Stimulated activated CD4-positive, alpha-beta T cell treated with anti-CD3 and anti-CD28 coated beads, Interleukin-1b, Interleukin-23, amount 100 ng/mL, for 4 hours (primary cell): Measurements from ENCODE around the gene C5orf63.
"Not testable (repeated sequence)": the region's sequence is repeated elsewhere in the genome, so short reads cannot be mapped to it uniquely, and the experiment has no call there.

ENCODE experiments used
- DNase-seq, 2 donors: peaks; one replicate each; pipeline ENCODE4 v3.0.0-alpha.2; 2020; ENCODE audit warnings: low read depth in 2 of 2

C5orf63 gene

DNA sequence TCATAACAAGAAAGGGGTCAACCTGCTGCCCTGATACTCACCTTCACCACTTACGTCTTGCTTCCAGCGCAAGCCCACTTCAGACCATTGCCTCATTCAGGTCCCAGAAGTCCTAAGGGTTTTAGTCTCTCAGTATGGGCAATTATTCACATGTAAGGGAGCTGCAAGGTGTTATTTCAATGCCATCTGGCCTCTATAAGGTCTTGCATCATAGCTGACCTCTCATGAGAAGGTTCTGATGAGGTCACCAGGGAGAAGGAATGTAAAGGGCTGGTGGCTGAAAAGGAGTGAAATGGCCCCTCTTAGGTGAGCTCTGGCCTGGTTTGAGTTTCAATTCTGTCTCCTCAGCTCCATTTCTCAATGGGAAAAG is 41.5 kb downstream of the C5orf63 start:
- no peak for DNase-seq

DNA sequence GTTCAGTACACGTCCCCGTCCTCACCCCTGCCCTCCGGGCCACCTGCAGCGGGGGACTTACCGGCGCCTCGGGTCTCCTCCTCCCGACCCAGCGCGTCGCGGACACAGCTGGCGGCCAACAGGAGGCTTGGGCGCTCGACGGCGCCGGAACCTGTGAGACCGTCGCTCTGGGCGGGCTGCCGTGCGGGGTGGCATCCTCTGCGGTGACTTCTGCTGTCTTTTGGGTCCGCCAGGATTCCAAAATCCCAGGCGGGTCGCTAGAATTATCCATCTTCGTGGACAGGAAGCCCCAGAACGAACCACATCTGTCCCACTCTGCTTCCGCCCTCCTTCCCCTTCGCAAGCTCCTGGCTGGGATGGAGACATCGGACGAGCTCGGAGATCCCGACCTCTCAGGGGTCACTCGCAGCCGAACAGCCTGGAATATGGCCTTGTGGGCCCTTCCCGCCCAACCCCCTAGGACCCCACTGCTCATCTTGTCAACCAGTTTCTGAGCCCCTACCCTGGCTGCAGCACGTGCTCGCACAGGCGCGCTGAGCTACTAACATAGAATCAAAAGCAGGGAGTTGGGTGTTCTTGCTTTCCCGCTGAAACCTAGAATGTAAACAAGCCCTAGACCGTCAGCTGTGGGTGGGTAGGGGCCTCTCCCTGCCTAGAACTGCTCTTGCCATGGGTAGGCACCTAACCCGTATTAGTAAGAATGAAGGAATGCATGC is 42.0 kb downstream of the C5orf63 start:
- DNase-seq: no peak

DNA sequence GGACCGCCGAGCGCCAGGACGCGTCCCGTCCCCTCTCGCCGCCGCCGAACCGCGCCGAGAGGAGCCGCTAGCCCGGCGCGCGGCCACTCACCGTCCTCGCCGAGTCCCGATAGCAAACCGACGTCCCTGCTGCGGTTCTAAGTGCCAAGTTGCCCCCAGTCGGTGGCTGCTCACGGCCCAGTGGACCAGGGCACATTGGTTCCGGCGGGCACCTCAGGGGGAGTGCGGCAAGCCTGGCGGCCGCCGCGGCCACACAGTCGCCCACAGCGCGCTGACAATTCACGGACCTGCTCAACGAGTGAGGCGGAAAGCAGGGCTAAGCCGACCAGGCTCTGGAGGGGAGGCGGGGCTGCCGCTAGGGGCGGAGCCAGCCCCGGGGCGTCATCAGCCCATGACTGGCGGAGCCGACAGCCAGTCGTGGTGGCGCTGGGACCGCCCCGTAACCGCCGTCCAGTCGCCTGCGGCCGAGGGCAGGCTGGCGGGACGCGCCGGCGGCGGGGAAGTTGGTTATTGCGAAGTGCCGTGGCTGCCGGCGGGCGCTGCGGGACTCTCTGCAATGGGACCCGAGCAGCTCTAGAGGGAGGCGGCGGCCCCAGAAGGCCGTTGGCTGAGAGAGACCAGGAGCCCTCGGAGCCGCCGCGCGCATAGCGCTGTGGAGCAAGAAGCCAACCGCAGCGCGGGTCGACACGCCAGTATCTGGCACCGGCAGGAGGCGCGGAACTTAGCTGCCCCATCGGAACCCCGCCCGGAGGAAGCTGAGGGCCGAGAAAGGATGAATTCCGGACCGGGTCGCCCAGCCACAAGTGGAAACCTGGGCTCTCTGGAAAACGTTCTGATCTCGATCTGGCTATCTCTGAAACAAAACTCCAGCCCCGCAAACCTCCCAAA is 42.8 kb downstream of the C5orf63 start, which contains the start of gene MARCHF3:
Gene MARCHF3, minus strand, starts transcription at position 300 of the 888 bp plus-strand sequence. CDS start 112,387 bp downstream, outside the sequence.
- DNase-seq: peak; percentile 78 to 92

DNA sequence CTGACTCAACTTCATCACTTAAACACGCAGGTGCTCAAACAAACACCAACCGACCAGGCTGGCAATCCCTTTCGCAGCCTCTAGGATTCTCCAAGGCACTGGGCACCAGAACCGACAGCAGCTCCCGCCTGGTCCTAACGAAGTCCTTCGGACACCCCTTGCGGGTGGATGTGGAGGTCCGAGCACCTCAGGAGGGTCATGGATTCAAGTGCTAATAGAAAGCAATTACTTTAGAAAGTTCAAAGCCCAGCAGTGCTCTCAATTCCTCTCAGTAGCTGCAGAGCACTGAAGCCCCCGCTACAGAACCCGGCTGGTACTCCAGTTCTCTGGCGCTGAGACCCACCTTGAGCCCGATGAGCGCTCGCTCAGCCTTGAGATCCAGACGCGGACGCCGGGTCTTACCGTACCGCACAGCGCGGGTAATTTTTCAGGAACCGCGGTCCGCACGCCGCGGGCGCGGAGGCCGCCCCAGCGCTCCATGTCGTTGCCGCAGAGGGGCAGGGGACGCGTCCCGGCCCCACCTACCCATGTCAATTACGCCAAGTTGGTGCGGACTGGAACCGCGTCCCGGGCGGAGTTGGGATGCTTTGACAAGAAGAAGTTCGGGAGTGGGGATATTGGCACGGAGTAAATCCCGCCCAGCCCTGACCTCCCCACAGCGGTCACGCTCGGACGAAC is 43.6 kb downstream of the C5orf63 start:
- peak; percentile 25 to 34 for DNase-seq

DNA sequence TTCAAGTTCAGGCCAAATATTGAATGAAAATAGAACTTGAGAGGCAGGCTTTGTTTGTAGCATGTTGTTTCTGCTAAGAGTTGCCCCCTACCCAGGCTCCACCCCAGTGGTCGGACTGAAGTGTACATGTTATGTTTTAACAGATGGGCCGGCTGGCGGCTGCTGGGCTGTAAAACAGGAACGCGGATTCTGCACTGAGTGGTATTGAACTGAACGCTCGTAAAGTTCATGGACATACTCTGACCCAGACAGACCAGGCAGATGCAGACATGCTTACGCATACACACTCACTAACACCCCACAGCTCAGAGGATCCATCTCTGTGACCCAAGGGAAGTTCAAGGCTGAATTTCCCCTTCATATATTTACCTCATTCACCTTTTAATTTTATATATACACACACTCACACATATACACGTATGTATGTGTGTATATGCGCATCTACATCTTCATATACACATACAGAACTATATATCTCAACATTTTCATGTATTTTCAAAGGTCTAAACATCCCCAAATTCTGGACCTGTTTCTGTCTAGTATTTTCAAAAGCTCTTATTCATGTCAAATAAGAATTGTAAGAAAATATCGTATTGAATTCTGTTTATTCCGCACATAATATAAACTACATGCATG is 44.4 kb downstream of the C5orf63 start:
- DNase-seq: no peak

DNA sequence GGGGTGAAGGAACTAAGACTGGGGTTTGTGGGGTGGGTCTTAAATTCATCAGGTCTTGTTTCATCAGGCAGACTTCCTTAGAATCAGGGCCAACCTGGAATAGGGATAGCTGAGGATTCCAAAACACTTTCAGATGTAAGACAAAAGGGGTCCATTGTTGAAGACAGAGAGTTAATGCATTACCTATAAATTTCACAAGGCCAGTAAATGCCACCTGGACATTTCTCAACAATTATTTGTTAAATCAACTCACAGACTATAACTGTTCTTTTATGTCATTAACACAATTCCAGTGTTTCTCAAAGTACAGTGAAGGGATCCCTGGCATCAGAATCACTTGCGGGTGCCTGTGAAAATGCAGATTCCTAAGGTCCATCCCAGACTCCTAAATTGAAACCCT is 45.8 kb downstream of the C5orf63 start:
- no peak for DNase-seq

DNA sequence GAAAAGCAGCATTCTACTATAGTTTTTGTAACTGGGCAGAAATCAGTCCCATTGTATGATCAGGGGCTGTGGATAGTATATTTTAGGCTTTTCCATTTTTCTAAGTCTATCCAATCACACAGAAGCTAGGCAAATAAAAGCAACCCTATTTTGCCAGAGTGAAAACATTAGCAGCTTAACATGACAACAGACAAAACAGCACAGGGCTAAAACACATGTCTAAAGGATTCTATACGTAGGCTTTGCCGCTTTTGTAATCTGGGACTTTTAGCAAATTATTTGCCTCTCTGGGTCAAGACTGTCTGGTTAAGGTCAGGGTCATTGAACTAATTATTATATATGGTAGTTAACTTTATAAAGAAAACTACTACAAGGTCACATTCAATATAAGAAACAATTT is 47.1 kb downstream of the C5orf63 start:
- DNase-seq: no peak

DNA sequence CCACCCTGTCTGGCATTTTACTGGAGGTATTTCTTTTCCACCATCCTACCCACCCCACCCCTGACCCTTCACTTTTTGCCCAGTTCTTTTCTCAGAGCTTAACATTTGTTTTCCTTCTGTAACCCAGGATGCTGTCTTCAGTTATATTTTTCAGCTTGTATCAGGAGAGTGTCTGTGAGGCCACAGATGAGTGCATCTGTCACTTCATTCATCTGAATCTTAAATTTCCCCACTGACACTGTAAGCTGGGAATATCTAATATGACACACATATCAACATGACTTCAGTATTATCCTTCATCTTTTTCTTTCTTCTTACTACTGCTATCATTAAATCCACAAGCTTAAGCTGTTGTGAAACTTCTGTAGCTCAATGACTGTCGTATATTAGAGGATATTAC is 47.8 kb downstream of the C5orf63 start:
- no peak for DNase-seq

DNA sequence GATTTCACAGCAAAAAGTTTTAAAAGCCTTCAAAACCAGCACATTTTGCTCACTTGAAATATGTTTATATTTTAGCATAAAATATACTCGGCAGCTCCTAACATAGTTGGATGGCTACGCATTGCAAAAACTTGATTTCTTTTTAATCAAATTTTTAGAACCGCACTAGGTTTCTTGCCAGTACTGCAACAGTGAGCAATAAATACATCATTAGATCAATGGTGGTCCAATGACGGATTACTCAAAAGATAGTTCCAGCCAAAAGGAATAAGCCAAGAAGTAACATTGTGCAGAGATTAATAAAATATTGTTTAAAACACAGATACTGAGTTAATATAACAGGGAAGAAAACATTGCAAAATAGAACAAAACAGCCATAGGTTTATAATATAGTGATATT is 48.5 kb downstream of the C5orf63 start:
- DNase-seq: no peak

DNA sequence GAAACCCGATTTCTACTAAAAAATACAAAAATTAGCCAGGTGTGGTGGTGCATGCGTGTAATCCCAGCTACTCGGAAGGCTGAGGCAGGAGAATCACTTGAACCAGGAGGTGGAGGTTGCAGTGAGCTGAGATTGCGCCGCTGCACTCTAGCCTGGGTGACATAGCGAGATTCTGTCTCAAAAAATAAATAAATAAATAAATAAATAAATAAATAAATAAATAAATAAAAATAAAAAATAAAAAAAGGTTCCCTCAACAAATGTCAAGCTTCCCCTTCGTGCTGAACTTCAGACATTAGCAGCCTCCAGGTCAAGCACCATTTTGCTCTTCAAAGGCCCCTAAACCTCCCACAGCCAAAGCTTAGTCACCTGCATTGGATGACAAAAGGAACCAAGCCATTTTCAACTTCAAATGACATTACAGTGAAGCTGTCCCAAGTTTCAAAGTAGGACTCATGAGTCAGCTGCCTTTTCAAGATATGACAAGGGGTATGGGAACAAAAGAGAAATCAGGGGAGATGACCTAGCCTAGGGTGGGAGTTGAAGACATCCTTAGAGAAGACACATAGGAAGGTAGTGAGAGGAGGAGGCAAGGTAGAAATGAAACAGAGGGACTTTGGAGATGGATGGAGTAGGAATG is 49.6 kb downstream of the C5orf63 start:
- DNase-seq: not testable (repeated sequence)

DNA sequence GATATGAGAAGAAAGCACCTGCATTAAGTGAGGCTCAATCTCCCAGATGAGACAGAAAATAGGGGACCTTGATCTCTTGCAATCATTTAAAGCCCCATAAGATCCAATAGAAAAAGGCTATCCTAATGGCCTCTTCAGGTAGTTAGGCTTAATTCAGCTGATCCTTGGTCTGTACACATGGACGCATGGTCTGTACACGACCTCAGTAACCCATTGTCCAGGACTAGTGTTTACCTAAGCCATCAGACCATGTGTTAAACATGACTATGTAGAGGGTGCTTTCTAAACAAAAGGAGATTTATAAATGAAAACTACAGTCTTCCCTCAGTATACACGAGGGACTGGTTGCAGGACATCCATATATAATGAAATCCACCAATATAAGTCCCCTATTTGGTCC is 50.5 kb downstream of the C5orf63 start:
- no peak for DNase-seq

DNA sequence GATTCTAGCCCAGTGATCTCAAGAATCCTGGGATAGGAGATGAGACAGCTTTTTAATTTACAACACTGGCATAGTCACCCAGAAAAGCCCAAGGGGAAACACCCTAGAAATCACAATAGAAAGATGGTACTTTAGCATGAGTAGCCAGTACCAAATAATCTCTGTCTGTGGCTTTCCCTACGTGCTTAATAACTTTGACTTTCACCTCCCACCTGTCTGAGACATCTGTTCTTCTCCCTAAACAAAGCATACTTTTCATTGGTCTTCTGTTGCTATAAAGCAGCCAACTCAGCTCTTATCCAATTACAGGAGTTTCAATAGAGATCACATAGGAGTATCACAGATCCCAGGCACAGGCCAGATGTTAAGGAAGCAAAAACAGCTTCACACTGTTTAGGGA is 53.4 kb downstream of the C5orf63 start:
- no peak for DNase-seq

DNA sequence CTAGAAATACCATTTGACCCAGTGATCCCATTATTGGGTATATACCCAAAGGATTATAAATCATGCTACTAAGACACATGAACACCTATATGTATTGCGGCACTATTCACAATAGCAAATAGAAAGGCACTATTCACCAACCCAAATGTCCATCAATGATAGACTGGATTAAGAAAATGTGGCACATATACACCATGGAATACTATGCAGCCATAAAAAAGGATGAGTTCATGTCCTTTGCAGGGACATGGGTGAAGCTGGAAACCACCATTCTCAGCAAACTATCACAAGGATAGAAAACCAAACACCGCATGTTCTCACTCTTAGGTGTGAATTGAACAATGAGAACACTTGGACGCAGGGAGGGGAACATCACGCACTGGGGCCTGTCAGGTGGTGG is 56.6 kb downstream of the C5orf63 start:
- not testable (repeated sequence) for DNase-seq

DNA sequence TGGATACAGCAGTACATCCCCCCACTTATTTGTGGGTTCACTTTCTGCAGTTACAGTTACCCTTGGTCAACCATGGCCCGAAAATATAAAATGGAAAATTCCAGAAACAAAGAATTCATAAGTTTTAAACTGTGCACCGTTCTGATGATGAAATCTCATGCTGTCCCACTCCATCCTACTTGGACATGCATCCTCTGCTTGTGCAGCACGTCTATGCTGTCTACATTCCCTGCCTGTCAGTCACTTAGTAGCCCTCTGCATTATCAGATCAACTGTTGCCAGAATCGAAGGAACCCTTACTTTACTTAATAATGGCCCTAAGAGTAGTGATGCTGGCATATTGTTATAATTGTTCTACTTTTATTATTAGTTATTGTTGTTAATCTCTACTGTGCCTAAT is 57.6 kb downstream of the C5orf63 start:
- no peak for DNase-seq

DNA sequence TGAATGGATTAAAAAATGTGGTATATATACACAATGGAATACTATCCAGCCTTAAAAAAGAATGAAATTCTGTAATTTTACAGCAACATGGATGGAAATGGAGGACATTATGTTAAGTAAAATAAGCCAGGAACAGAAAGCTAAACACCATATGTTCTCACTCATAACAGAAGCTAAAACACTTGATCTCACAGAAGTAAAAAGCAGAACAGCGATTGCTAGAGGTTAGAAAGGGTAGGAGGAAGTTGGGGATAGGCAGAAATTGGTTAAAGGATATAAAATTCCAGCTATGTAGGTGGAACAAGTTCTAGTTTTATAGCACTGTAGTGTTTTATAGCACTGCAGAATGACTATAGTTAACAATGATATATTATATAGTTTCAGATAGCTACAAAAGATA is 58.7 kb downstream of the C5orf63 start:
- DNase-seq: no peak

DNA sequence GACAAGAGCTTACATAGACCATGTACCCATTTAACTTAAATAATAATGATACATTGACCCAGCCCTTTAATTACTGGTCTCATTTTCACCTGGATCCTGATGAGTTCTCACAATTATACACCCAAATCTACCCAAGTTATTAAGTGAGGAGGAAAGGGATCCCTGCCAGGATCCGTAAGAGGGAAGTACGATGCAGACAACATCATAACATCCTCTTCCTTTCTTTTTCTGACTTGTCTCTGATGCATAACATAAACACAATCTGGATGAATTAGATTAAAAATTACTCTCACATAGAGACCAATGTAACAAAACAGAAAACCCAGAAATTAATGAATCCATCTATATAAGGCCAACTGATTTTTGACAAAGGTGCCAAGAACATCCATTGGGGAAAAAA is 59.9 kb downstream of the C5orf63 start:
- no peak for DNase-seq

DNA sequence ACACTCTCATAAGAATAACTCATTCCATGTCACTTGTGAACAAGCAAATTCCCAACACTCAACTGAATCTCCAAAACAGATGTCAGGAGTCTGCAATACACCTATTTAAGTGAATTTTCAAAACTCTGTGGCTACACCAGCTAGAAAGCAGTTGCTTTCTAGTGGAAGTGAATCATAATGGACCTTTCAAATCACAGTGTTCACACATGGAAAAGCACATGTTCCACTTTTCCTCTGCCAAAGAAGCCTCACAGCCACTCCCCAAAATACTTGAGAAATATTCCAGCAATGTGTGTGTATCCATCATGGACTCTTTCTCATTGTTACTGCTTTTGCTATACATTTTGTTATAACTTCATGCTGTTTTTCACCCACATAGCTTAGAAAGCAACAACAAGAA is 60.4 kb downstream of the C5orf63 start:
- no peak for DNase-seq

DNA sequence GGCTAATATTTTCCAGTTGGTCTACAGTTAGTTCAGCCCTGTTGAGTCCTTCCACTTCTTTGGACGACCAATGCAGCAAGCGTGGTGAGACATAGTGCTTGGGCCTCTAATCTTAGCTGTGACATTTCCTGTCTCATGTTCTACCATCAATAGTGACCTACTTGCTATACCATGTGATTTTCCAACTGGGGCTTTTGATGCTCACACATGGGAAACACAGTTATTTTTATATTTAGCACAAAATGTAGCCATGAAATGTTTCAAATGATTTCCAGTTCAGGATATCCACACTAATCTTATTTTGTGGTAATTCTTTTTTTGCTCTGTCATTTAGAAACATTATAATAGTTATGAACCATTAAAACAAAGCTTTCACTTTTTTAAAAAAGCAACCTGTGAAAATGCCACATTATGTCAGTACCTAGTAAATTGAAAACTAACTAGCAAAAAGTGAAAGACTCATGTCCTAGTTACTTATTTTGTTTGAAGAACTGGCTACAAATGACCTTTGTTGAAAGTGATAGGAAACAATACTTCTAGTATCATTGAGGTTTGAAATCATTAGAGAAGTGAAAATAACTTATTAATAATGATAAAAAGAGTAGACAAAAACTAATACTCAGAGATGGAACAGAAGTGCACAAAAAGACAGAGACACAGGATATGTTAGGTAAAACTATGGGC is 61.2 kb downstream of the C5orf63 start:
- no peak for DNase-seq

DNA sequence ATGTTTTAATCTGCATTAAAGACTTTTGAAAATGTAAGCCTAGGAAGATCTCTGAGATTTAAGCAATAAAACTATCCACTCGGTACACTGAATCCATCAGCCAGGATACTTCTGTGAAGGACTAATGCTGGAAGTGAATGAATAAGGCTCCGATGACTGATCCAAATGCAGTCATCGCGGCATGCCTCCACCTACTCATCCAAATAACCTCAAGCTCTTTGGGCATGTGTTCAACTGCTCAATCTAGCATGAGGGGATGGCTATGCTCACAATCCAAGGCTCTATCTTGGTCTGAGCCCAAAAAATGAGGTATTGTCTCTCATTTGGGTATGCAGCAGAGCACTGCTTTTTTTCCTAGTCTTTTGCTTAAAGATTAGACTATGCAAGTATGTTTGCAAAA is 62.1 kb downstream of the C5orf63 start:
- no peak for DNase-seq

DNA sequence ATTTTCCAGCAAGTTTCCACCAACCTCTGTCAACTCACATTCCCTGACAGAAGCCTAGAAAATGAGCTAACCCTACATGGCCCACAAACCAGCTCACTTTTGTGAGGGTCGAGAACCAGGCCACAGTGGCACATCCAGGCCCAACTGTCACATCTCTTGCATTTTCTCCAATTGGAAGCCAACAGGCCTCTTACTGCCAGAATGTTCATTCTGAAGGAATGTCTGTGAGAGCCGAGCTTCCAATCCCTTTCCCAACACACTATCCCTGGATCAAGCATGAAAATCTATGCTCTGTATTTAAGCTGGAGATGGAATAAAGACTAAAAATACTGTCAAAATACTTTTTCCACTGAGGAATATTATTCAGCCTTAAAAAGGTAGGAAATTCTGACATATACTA is 62.9 kb downstream of the C5orf63 start:
- no peak for DNase-seq

DNA sequence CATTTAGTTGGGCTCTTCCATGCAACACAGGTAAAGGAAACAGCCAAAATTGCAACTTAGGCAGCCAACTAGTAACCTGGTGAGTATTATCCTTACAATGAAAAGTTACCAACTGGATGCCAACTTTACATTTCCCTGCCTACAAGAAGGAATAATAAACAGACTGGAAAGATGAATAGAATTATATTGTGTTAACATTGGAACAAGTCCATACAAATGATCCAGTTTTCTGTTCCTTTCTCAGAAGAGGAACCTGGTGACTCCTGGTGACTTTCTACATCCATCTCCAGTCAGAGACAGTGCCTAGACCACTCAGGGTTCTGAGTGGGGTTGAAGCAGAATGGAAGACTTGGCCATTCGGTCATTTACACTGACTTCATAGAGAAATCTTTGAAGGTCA is 63.5 kb downstream of the C5orf63 start:
- no peak for DNase-seq
